GM12878 (cell line): ENCODE measurements around the gene ZNF672. TPM values are rescaled to one million over a fixed set of nuclear protein-coding genes. Genes with fewer than 3 reads are reported as not detected.

Experiments
- ATAC-seq: fragments of 200-7000 bp; cut with Tn5 transposase; 3 replicates; pipeline ENCODE4 v1.9.1; 2020; ENCODE audit warnings: mild to moderate bottlenecking, moderate library complexity
- BruUV-seq: library from RNA; stranded (reverse); fragments of 400-500 nt; replicated peaks from 2 replicates; lab custom pipeline; 2021; lab: Mats Ljungman, UMichigan
- CTCF ChIA-PET: fragments of 300-600 bp; sonication (Branson Sonifier 250); formaldehyde crosslinking; extraction: SDS; loops from one replicate; lab custom pipeline; 2021; ENCODE audit warnings: inconsistent platforms; lab: Yijun Ruan, JAX
- POLR2A ChIA-PET: fragments of 350-600 bp; formaldehyde crosslinking; extraction: SDS; loops from one replicate; lab custom pipeline; 2021; ENCODE audit warnings: inconsistent platforms; lab: Charles Lee
- RAD21 ChIA-PET: fragments of 300-600 bp; sonication (Branson Sonifier 250); formaldehyde crosslinking; loops from one replicate; lab custom pipeline; 2023; ENCODE audit warnings: antibody characterized with exemption; ENCODE audit not compliant: unreplicated experiment; lab: Charles Lee
- SMC1A ChIA-PET: fragments of 300-600 bp; sonication (Branson Sonifier 250); formaldehyde crosslinking; loops from one replicate; lab custom pipeline; 2023; ENCODE audit not compliant: unreplicated experiment, uncharacterized antibody; lab: Charles Lee
- DNase-seq: peaks from one replicate; pipeline ENCODE4 v3.0.0-alpha.2; 2011; ENCODE audit warnings: low read depth, low spot score
- FAIRE-seq: peaks from 3 replicates; lab custom pipeline; 2011; peaks lifted over from hg19 to GRCh38; lab: Jason Lieb, UNC
- H2AFZ ChIP-seq: 2 replicates; pipeline ENCODE4 v1.6.0; 2011; ENCODE audit warnings: low read depth, low read length, control low read depth; ENCODE audit not compliant: control insufficient read depth
- H3K27ac ChIP-seq: 2 replicates; pipeline ENCODE4 v1.5.1; 2011; ENCODE audit warnings: control low read depth; ENCODE audit not compliant: control insufficient read depth, insufficient read depth
- H3K27me3 ChIP-seq, 2 experiments: replicated peaks in 1 of 2; 2 replicates each; pipeline versions ENCODE4 v1.6.0 to v1.6.1; 2011; ENCODE audit warnings: low read length in 1 of 2; ENCODE audit not compliant: control insufficient read depth in 2 of 2, insufficient read depth in 2 of 2
- H3K36me3 ChIP-seq, 2 experiments: 2 replicates each; pipeline ENCODE4 v1.5.1; 2011; ENCODE audit warnings: low read length in 1 of 2; ENCODE audit not compliant: control insufficient read depth in 2 of 2, insufficient read depth in 2 of 2
- H3K4me1 ChIP-seq: 2 replicates; pipeline ENCODE4 v1.6.1; 2011; ENCODE audit warnings: mild to moderate bottlenecking, low read length, moderate library complexity, mixed read lengths; ENCODE audit not compliant: control insufficient read depth, insufficient read depth
- H3K4me2 ChIP-seq: 2 replicates; pipeline ENCODE4 v1.6.0; 2011; ENCODE audit warnings: control low read depth; ENCODE audit not compliant: control insufficient read depth, insufficient read depth
- H3K4me3 ChIP-seq: fragments of 200-600 bp; sonication (generic); 2 replicates; pipeline ENCODE4 v1.5.1; 2016
- H3K79me2 ChIP-seq: 2 replicates; pipeline ENCODE4 v1.6.0; 2011; ENCODE audit warnings: low read length; ENCODE audit not compliant: control insufficient read depth, insufficient read depth
- H3K9ac ChIP-seq: 2 replicates; pipeline ENCODE4 v1.8.0; 2011; ENCODE audit warnings: low read length, control low read depth, mixed read lengths; ENCODE audit not compliant: control insufficient read depth, insufficient read depth
- H3K9me3 ChIP-seq: replicated peaks from 3 replicates; pipeline ENCODE4 v1.5.1; 2011; ENCODE audit warnings: mild to moderate bottlenecking, low read length; ENCODE audit not compliant: control insufficient read depth, insufficient read depth
- H4K20me1 ChIP-seq: 2 replicates; pipeline ENCODE4 v1.6.0; 2011; ENCODE audit not compliant: control insufficient read depth, insufficient read depth
- BMI1 ChIP-seq: fragments of 450-650 bp; IDR thresholded peaks from 2 replicates; pipeline ENCODE4 v1.6.1; 2016; ENCODE audit warnings: mild to moderate bottlenecking, moderate library complexity, borderline replicate concordance
- CBX3 ChIP-seq: fragments of 200-600 bp; sonication (generic); IDR thresholded peaks from 2 replicates; pipeline ENCODE4 v1.6.1; 2016; ENCODE audit warnings: low read depth, borderline replicate concordance
- CBX5 ChIP-seq: sonication (generic); IDR thresholded peaks from 2 replicates; pipeline ENCODE4 v1.6.1; 2016; ENCODE audit warnings: low read depth, moderate library complexity, mild to moderate bottlenecking, inconsistent platforms
- CEBPZ ChIP-seq: fragments of 150-350 bp; IDR thresholded peaks from 2 replicates; pipeline ENCODE4 v1.6.1; 2016; ENCODE audit warnings: low read depth, low read length
- CREM ChIP-seq: IDR thresholded peaks from 2 replicates; pipeline ENCODE4 v1.6.1; 2014; ENCODE audit warnings: antibody characterized with exemption, low read depth
- HDAC2 ChIP-seq: fragments of 200-600 bp; sonication (generic); IDR thresholded peaks from 2 replicates; pipeline ENCODE4 v1.6.1; 2017
- IKZF1 ChIP-seq: fragments of 450-650 bp; conservative IDR thresholded peaks from 2 replicates; pipeline ENCODE4 v1.6.1; 2017; ENCODE audit warnings: antibody characterized with exemption, mild to moderate bottlenecking
- IKZF2 ChIP-seq, 2 experiments: fragments of 450-650 bp; IDR thresholded peaks; 2 replicates each; pipeline ENCODE4 v1.6.1; 2017; ENCODE audit warnings: mild to moderate bottlenecking in 2 of 2, moderate library complexity in 2 of 2
- IRF4 ChIP-seq: IDR thresholded peaks from 2 replicates; pipeline ENCODE4 v1.6.1; 2011; ENCODE audit warnings: low read depth, low read length
- NR2C2 ChIP-seq: IDR thresholded peaks from 2 replicates; pipeline ENCODE4 v1.6.1; 2011; ENCODE audit warnings: borderline replicate concordance, low read depth; ENCODE audit not compliant: control insufficient read depth, insufficient read length
- PAX5 ChIP-seq: IDR thresholded peaks from 2 replicates; pipeline ENCODE4 v1.6.1; 2011; ENCODE audit warnings: low read depth, low read length, borderline replicate concordance
- POLR2AphosphoS2 ChIP-seq: IDR thresholded peaks from 2 replicates; pipeline ENCODE4 v1.6.1; 2011; ENCODE audit warnings: low read depth, mild to moderate bottlenecking, low read length, improper control_type of control experiment, moderate library complexity
- RBBP5 ChIP-seq: fragments of 200-600 bp; sonication (generic); conservative IDR thresholded peaks from 2 replicates; pipeline ENCODE4 v1.6.1; 2016
- RFX5 ChIP-seq: IDR thresholded peaks from 2 replicates; pipeline ENCODE4 v1.6.1; 2011; ENCODE audit warnings: low read depth, low read length, improper control_type of control experiment
- SRF ChIP-seq, 2 experiments: IDR thresholded peaks; 2 replicates each; pipeline ENCODE4 v1.6.1; 2011; ENCODE audit warnings: low read depth in 2 of 2, low read length in 2 of 2, mild to moderate bottlenecking in 1 of 2, moderate library complexity in 1 of 2
- ZNF217 ChIP-seq: fragments of 450-650 bp; IDR thresholded peaks from 2 replicates; pipeline ENCODE4 v1.6.1; 2017; ENCODE audit warnings: antibody characterized with exemption, mild to moderate bottlenecking
- ZSCAN29 ChIP-seq: fragments of 450-650 bp; IDR thresholded peaks from 2 replicates; pipeline ENCODE4 v1.6.1; 2017; ENCODE audit warnings: mild to moderate bottlenecking, moderate library complexity
- WGBS: methylation state at CpG from one replicate; pipeline ENCODE4 v1.1.6; 2016; ENCODE audit warnings: low lambda C conversion rate; ENCODE audit not compliant: insufficient replicate concordance, insufficient coverage; ENCODE audit errors: missing lambda C conversion rate; 5-methylcytosine and 5-hydroxymethylcytosine counted together
- in situ Hi-C: fragments of 300-500 bp; cut with MboI; formaldehyde crosslinking; loops from 9 replicates; pipeline ENCODE4 v1.14.3; 2018; ENCODE audit warnings: mixed read lengths
- intact Hi-C: fragments of 100-400 bp; cut with micrococcal nuclease; formaldehyde crosslinking; loops from one replicate; pipeline ENCODE4 v1.14.2; 2022; ENCODE audit not compliant: unreplicated experiment
- polyA plus RNA-seq, 11 experiments: library from polyadenylated mRNA; depleted of rRNA in 4 of 11; unstranded in 6 of 11; stranded (reverse) in 5 of 11; fragments of >200 nt; fragmentation: Nextera tagmentation in 4 of 11; fragmentation: Illumina TruSeq in 1 of 11; extraction: Ambion mirVana in 4 of 11; extraction: Trizol in 1 of 11; gene quantifications; 1 replicate in 1 of 11; 2 replicates in 10 of 11; pipeline versions ENCODE4 v1.2.1 to v1.2.3, GENCODE V29; 2011 to 2016; ENCODE audit warnings: inconsistent platforms in 2 of 11, missing spikeins in 2 of 11, low read depth in 1 of 11
- total RNA-seq, 4 experiments: library from RNA; depleted of rRNA in 3 of 4; stranded (reverse); fragments of >200 nt in 3 of 4; fragmentation: Illumina TruSeq in 1 of 4; extraction: Trizol in 1 of 4; gene quantifications; 2 replicates each; pipeline versions ENCODE4 v1.2.1 to v1.2.3, GENCODE V29; 2013 to 2021
- TF ChIP-seq, protein P1 (sequence below): fragments of 450-650 bp; IDR thresholded peaks from 2 replicates; pipeline ENCODE4 v1.6.1; 2016; ENCODE audit warnings: mild to moderate bottlenecking
- TF ChIP-seq, protein P2 (sequence below): IDR thresholded peaks from 2 replicates; pipeline ENCODE4 v1.6.1; 2011; ENCODE audit warnings: borderline replicate concordance, low read depth, mild to moderate bottlenecking, moderate library complexity, low read length; ENCODE audit not compliant: insufficient read depth, poor library complexity, severe bottlenecking

ZNF672 gene
- total and polyA plus RNA-seq, 10 of the 15 experiments (the other 5 are each of a cell fraction or from before 2014, with no cell fraction given), result 2.9 to 51.3 (median 39.8) TPM

DNA sequence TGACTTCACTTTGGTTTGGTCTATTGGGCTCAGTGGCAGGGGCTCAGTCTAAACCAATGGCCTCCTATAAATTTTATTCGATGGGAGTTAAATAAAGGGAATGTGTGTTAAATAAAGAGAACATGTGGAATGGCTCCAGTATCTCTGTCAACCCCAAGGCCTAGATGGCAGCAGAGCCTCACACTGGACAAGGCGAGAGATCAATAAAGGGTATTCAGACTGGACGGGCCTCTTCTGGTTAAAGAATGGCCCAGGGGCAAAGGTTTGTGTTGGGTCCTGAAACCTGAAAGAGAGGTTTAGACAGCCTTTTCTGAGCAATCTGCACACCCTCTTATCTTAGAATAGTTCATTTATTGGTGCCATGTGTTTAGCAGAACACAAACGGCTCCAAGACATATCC, 47.0 kb upstream of the ZNF672 start:
- TF ChIP-seq ZSCAN29 (no peak), IKZF1 (no peak), IKZF2 (IDR thresholded peaks at IDR 0.05) (no peak), NR2C2 (no peak), PAX5 (no peak), CBX5 (no peak), SRF (IDR thresholded peaks at IDR 0.05; ENCODE audit: low read depth in 2 of 2, low read length in 2 of 2) (no peak), BMI1 (no peak), POLR2AphosphoS2 (no peak), RFX5 (no peak), CEBPZ (no peak), HDAC2 (no peak), CBX3 (no peak), RBBP5 (no peak), CREM (no peak), ZNF217 (no peak), IRF4 (no peak)
- TF ChIP-seq, protein P1, sequence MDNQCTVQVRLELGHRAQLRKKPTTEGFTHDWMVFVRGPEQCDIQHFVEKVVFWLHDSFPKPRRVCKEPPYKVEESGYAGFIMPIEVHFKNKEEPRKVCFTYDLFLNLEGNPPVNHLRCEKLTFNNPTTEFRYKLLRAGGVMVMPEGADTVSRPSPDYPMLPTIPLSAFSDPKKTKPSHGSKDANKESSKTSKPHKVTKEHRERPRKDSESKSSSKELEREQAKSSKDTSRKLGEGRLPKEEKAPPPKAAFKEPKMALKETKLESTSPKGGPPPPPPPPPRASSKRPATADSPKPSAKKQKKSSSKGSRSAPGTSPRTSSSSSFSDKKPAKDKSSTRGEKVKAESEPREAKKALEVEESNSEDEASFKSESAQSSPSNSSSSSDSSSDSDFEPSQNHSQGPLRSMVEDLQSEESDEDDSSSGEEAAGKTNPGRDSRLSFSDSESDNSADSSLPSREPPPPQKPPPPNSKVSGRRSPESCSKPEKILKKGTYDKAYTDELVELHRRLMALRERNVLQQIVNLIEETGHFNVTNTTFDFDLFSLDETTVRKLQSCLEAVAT, result no peak
- TF ChIP-seq, protein P2, sequence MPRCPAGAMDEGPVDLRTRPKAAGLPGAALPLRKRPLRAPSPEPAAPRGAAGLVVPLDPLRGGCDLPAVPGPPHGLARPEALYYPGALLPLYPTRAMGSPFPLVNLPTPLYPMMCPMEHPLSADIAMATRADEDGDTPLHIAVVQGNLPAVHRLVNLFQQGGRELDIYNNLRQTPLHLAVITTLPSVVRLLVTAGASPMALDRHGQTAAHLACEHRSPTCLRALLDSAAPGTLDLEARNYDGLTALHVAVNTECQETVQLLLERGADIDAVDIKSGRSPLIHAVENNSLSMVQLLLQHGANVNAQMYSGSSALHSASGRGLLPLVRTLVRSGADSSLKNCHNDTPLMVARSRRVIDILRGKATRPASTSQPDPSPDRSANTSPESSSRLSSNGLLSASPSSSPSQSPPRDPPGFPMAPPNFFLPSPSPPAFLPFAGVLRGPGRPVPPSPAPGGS, result no peak
- H4K20me1 ChIP-seq, result no peaks in the 10 kb centered on the region
- intact Hi-C loops, result loop anchor here (5.0 kb wide), 2 partner anchors 34 to 364 kb away; partner anchors contain the start of gene LYPD8
- H3K36me3 ChIP-seq, result no peaks in the 10 kb centered on the region
- RAD21 ChIA-PET, result interaction anchor here (1.4 kb wide), 1 partner anchor 9 kb away, joined by 3 read pairs; no protein-coding TSS in a partner anchor
- peaks cover 4% of the 10 kb centered on the region; the same call in 2 of the 3 replicates for H3K9me3 ChIP-seq
- POLR2A ChIA-PET, result interaction anchor here (0.6 to 1.7 kb wide), 3 partner anchors 9 to 100 kb away, joined by 3 to 5 read pairs (median 4); no protein-coding TSS in a partner anchor
- no peak overlapping the region for H3K9ac ChIP-seq
- H3K4me3 ChIP-seq, result no peak overlapping the region
- no peak for ATAC-seq
- H3K4me1 ChIP-seq, result peaks cover 18% of the 10 kb centered on the region
- no peak for FAIRE-seq
- SMC1A ChIA-PET, result interaction anchor here (0.6 to 7.2 kb wide), 5 partner anchors 9 to 96 kb away, joined by 3 to 89 read pairs (median 4); no protein-coding TSS in a partner anchor
- 87% methylated on average over 4 of the region's 4 CpGs for WGBS
- BruUV-seq, result no TSS peak
- CTCF ChIA-PET, result interaction anchor here (1.0 to 2.8 kb wide), 2 partner anchors 14 to 15 kb away, joined by 8 to 20 read pairs; no protein-coding TSS in a partner anchor
- no peak overlapping the region for H2AFZ ChIP-seq
- H3K27me3 ChIP-seq, result no peaks in the 10 kb centered on the region
- no peak overlapping the region for H3K4me2 ChIP-seq
- H3K27ac ChIP-seq, result no peak overlapping the region
- no peaks in the 10 kb centered on the region for H3K79me2 ChIP-seq
- DNase-seq, result no peak
- in situ Hi-C loops, result no loop called here
